DMS53 treated with DMSO at 0.1 percent for 48 hours (cell line): Measurements from ENCODE around the gene TBL1Y.
"Not testable (repeated sequence)": the region's sequence is repeated elsewhere in the genome, so short reads cannot be mapped to it uniquely, and the experiment has no call there.

Experiments
- DNase-seq: peaks from one replicate; lab custom pipeline; 2025; ENCODE audit not compliant: unreplicated experiment; lab: John Stamatoyannopoulos, UW

Gene TBL1Y

DNA sequence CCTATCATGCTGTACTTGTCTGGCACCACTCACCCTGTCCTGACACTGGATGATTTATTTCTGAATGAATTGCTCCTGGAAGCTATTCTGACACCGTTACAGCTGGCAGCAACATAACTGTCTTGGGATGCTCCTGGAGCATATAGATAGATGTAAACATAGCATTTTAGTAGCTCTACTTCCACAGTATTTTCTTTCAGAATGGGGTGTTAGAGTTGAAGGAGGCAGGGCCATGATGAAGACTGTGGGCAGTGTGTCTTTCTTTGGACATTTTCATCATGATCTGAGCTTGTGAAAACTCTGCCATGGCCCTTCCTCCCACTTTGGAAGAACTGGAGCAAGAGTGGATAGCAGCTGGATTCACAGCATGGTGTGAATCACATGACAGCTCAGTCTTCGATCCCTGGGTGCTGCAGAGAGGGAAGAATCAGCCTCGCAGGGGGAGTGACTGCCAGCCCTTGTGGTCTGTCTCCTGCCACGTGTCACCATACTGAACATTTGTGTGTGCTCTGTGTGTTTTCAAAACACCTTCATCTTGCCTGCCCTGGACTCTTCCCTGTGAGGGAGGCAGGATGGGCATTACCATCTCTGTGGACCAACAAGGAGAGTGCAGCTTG, 61.9 kb downstream of the TBL1Y start:
- no peak for DNase-seq

DNA sequence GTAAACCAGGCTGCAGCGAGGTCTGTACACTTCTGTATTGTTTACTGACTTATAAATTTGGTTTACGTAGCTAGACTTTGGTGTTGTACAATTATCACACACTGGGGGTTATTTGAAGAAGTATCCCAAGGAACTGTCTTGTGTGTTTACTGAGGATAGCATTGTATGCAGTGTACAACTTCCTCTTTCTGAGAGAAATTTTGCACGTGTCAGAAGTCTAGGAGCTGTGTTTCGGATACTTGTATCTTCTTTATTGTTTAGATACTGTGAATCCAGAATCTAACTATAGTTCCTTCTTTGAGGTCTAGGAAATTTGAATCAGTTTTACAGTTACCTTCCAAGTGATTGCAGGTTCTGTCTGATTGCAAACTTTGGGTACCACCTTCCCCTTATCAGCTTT, 64.5 kb downstream of the TBL1Y start:
- no peak for DNase-seq

DNA sequence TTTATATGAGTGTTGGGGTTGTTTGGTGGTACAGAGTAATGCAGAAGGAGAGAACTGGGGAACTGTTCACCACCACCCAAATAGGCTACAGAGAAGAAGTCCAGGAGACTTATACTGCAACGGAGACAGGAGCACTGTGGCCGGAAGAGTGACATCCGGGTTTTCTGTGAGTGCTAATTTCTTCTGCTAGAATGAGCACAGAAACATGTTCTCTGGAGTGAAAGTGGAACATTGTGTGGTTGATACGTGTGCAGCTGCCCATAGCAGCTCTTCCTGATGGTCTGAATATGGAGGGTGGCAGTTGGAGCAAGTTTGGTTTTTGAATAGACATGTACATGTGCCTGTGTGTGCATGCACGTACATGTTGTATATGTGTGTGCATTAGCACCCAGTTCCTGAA, 67.3 kb downstream of the TBL1Y start:
- DNase-seq = no peak

DNA sequence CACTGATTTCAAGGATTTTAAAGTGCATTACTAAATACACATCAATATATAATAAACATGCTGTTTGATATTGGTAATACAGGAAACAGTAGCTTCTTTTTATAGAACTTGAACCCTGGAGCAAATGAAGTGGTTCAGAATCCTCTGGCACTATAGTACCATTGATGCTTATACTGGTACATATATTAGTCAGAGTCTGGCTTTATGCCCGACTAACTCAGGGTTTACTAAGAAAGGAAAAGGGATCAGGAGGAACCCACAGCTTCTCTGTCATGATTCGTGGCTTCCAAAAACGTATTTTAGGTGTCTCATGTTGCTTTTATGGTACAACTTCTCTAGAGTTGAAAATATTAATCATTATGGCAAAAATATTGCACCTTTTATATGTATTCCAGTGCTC, 72.7 kb downstream of the TBL1Y start:
- no peak for DNase-seq

DNA sequence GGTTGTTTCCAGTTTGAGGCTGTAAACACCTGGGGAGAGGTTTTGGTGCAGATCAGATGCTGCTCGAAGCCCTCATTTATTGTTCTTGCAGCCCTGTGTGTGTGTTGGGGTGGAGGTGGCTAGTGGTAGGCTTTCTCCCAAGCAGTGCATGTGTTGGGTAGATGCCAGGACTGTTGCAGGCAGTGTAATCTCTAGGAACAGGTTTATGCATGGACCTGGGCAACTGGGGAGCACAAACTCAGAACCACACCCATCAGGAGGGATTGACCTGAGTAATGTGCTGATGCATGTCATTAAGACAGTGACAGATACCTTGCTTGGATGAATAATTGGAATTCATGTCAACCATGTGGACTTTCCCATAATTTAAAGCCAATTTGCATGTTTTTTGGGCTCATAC, 77.3 kb downstream of the TBL1Y start:
- DNase-seq = no peak

DNA sequence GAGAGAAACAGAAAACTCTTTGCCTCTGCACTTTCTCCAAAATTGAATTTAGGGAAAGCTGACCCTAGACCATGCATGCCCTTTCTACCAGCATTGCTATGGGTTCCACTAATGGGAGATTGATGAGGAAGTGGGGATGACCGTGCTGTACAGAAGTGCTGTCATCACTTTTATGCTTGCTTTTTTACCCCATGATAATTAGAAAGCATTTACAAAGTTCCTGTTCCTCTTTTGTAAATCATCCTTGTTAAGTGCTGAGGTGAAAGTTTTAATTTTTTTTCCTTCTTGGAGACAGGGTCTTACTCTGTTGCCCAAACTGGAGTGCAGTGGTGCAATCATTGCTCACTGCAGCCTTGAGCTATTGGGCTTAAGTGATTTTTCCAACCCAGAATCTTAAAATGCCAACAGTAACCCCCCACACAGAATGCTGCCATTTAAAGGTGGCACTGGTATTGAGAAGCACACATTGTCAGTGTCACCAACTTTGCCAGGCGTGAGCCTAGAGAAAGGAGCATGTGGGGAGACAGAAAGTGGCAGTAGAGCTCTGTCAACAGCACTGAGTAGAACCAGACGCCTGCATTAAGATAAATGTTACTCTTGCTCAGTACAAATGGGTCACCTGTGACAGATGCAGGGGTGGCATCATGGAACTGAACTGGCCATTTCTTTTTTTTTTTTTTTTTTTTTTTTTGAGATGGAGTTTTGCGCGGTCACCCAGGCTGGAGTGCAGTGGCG, 79.6 kb downstream of the TBL1Y start:
- no peak for DNase-seq

DNA sequence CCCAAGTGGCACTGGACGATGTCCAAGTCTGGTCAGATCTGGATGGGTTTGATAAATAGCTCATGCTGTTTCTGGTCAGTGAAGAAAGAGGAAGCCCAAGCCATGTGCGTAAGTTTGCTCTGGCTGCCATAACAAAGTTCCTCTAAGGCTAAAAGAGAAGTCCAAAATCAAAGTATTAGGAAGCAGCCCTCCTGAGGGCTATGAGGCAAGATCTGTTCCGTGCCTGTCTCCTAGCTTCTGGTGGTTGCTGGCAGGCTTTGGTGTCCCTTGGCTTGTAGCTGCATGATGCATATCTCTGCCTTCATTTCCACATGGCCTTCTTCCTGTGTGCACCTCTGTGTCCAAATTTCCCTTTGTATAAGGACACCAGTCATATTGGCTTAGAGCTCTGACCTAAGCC, 81.5 kb downstream of the TBL1Y start:
- DNase-seq = no peak

DNA sequence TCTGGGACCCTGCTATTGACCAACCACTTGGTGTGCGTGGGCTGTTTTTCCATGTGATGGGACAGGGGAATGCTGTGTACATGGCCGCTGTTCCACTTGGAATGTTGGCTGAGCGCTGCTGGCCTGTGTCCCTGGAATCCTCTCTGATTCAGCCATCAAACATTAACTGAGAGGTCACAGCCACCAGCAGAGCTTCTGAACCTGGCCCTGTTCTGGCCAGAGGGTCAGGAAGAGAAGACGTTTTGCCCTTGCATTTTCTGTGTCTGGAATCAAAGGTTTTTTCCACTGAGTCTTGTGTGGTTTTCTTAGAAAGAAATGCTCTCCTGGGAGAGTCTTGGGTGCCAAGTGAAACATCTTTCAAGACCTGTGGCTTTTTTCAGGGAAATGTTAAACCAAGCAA, 85.5 kb downstream of the TBL1Y start:
- no peak for DNase-seq

DNA sequence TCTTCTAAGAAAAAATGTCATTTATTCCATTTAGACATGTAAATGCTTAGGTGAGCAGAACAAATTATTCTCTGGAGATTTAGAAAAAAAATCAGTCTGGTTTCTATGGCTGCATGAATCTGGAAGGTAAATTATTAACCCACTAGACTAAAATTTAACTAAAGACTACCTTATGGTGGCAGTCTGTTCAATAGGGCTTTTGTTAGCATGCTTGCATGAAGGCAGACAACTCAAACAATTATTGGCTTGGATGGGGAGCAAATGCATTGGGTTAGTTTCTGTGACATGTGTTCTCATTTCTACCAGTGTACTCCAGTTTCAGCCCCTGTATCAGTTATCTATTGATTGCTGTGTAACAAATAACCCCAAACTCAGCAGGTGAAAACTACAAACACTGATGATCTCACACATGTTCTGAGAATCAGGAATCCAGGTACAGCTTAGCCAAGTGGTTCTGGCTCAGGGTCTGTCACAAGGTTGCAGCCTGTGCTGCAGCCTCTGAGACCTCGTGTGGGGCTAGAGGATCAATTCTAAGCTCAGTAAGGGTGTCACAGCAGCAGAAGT, 87.1 kb downstream of the TBL1Y start:
- DNase-seq = no peak

DNA sequence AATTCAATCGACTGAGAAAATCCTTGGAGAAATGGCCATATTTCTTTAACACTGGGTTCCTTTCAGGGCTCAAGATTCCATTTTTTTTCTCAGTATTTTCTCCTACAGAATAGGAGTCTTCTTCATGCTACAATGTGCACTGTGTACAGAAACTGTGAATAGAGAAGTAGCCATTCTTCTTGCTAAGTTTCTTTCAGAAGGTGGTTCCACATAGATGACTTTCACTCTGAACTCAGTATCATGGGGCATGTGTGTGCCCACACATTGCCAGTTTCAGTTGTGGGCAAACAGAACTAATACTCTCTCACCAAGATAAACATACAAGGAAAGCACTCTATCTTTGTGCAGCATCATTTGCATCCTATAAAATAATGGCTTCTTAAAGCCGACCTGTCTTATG, 89.4 kb downstream of the TBL1Y start:
- DNase-seq = no peak

DNA sequence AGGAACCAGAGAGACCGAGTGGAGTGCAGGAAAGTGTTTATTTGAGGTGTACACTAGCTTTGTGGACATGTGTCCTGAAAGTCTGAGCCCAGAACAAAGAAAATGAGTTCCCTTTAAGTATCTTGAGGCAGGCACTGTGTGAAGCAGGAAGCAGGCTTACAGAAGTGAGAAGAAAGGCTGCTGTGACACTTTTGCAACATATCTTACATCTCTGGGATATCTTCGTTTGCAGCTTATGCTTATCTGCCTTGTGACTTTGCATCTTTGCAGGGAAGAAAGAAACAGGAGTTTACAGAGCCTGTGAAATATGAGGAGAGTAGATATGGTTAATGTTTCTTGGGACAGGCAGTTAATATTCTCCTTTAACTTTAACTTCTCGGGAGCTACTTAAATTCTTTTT, 92.1 kb downstream of the TBL1Y start:
- no peak for DNase-seq

DNA sequence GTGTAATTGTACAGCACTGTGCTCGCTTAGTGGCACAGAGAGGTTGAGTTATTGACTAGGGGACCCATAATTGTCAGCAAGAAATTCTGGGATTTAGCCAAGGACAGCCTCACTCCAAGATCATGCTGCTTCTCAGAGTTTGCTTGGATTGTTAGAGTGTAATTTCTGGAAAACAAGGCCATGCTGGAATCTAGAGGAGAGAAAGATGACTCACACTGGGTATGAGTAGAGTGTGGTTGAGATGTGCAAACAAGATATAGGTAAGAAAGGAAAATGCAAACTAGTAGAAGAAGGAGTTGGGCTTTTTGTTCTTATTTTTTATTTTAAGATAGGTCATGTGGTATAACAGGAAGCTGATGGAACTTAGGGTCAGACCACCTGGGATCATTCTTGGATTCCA, 97.4 kb downstream of the TBL1Y start:
- no peak for DNase-seq

DNA sequence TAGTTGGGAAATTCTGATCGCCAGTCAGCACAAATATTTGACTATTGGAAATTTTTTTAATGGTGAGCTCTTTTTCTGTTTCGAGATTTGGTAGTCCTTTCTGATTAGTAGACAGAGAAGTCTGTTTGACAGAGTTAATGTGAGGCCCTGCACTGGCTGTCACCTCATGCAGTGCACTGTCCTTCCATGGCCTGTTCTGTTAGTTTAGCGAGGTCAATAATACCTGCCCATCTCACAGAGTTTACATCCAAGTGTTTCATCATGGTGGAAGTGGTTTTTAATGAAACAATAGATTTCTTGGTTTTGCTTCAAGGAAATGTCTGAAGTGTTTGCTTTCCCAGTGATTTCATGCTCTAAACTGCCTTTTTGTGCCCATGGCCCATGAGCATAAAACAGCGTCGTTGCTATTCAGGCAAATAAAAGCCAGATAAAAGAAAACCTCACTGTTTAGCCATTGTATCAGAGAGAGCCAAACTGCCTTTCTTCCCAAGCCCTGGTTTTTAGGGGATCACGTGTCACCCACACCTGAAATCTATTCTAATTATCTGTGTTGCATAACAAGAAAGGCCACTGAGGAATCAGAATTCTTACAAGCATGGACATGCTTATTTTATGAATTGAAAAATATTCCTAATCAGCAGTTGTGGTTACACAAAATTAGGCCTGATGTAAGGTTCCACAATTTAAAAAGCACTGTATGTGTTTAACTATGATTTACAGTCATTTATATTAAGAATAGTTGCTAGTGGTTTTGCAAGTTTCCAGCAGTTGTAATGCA, 98.3 kb downstream of the TBL1Y start:
- no peak for DNase-seq

DNA sequence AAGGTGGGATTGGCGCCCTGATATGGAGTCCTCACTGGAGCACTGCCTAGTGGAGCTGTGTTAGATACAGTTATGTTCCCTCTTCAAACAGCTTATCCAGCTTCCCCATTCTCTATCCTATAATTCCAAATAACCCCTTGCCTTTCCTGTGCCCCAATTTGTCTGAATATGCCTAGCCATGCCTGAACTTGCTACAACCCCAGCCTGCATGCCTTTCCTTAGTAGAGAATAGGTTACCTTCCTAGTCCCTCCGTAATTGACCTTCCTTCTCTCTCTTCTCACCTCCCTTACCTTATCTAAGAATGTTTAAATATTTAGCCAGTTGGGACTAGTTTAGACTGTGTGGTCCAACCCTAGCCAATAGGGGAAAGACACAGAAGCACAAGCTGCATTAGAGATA, 102.6 kb downstream of the TBL1Y start:
- DNase-seq = no peak

DNA sequence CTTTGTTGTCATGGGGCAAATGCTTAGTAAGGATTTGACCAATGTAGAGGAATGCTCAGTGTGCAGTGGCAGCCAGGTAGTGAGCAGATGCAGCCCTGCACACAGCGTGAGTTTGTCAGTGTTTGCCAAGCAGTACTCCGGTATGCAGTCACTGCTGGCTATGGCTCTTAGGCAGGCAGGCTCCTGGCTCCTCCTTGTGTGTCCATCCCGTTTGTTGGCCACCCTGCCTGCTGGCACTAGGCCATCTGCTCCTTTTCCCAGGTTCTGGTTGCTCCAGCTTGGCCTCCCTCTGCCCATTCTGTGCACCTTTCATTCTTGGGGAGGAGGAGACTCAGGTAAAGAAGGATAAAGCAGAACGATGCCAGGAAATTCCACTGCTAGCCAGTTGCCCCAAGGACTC, 106.0 kb downstream of the TBL1Y start:
- DNase-seq = no peak

DNA sequence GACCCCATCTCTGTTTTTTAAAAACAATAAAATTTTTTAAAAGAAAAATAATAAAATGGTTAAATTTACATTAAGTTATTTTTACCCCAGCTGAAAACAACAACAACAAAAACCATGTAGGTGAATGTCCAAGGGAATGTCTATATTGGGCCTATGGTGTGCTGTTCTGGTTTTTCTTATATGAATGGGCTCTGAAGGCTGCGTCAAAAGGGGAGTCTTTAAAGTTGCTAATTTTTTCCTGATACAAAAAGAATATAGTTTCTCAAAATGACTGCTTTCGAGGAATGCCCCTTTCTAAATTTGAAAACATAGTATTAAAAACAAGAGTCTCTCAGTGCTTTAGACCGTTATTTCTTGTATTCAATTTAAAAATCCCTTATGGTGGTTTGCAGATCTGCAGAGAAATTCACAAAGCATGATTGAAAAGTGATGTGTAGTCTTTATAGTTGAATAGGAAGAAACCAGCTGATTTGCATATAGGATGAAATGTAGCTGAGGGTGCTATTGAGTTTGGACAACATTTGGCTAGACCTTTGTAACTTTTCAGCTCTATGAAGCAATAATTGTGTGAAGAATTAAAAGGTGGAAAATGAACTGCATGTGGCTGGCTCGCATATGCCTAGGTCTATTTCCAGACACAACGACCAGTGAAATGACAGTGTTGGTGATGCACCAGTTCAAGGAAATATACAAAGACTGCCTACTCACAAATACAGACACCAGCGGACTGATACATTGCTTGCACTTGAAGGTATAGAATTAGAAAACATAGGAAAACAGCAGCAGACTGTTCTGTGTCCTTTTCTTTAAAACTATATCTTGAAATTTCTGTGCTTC, 107.0 kb downstream of the TBL1Y start:
- DNase-seq = no peak

DNA sequence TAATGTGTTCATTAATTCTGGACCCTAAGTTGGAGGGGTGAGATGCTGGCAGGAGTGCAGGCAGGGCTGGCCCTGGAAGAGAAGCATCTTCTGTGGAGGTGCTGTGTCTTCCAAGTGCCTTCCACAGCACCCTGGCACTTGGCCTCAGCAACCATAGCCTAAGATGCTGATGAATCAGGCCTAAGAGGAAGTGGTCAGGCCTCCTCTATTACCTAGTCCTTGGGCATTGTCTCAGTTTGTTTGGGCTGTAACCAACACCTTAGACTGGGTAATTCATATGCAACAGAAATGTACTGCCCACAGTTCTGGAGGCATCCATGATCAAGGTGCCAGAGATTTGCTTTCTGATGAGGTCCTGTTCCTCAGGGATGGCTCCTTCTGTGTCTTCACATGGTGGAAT, 128.5 kb downstream of the TBL1Y start:
- no peak for DNase-seq

DNA sequence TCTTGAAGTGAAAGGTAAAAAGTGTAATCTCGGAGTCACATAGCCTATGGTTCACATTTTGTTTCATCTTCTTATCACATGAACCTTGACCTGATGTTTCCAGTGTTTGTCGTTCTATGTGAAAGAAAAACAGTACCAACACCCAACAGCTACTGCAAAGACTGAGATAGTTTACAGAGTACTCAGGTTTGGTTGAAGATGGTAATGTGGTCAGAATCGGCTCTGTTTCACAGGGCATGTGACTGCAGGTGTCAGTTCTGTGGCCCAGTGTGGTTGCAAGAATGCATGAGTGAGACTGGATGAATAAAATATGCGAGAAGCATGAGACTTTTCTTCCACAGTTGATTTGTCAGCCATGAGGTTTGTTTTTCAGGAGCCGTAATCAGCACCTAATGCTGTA, 130.2 kb downstream of the TBL1Y start:
- no peak for DNase-seq

DNA sequence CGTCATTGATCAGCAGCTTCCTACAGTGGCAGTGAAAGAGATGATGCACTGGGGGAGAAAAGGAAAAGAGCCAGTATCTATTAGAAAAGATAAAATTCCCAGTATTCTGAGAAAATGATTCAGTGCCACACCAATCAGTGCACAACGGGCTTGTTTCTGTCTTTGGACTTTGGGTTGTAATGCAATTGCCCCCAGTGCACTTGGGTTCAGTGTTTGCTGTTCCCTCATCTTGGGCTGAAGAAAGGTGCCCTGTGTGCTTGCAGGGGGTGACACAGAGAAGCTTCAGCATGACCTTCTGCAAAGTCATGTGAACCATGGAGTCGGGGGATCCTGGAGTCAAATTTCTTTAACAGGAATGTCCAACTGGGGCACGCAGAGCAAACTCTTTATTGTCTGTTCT, 131.5 kb downstream of the TBL1Y start:
- DNase-seq = no peak

DNA sequence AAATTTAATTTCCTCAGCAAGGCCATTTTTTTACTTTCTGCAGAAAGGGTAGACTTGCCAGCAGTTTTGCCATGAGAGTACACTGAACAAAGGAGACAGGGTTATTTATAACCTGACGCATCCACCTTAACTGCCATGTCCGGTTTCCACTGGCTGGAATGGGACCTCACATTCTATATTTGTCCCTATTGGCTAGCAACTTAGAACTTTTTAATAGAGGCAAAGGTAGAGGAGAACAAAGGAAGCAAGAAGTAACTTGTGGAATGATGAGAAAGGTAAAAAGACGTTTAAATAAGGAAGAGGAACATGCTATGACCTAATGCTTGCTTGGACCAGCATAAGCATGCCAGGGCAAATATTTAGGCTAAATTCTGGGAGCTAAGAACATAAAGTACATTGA, 142.0 kb downstream of the TBL1Y start:
- DNase-seq = not testable (repeated sequence)

DNA sequence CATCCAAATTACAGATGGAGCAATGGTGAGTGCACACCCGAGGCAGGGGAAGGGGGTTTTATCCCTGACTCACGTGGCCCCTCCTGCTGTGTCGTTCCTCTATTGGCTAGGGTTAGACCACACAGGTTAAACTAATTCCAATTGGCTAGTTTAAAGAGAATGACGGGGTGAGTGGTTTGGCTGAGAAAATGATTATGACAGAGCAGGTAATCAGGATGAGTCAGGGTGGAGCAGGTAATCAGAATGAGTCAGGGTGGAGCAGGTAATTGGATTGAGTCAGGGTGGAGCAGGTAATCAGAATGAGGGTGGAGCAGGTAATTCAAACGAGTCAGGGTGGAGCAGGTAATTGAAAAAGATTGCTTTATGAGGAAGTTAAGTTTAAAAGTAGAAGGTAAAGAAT, 146.4 kb downstream of the TBL1Y start:
- DNase-seq = no peak
